HL-60/S4 treated with phorbol 12-myristate 13-acetate at 8.2 ng/mL for 4 days and 3 days (cell line): ENCODE results near the gene DACH1.
"Not testable (repeated sequence)": the region's sequence is repeated elsewhere in the genome, so short reads cannot be mapped to it uniquely, and the experiment has no call there.

ENCODE experiments used
- in situ Hi-C: fragments of 300-500 bp; cut with MboI; formaldehyde crosslinking; loops from 2 replicates; pipeline ENCODE4 v1.15.0; 2022; ENCODE audit warnings: low sequenced_read_pairs

DACH1 gene

GRCh38 chr13:71866335-71867130 is 471 bp downstream of the DACH1 start:
- in situ Hi-C loops = no loop called here

GRCh38 chr13:71865874-71866334 is 1.1 kb downstream of the DACH1 start:
- in situ Hi-C loops = no loop called here

- in situ Hi-C loops = no loop called here
Observed at GRCh38 chr13:71864986-71865873, 1.8 kb downstream of the DACH1 start.

GRCh38 chr13:71864094-71864985 is 2.7 kb downstream of the DACH1 start:
- in situ Hi-C loops = no loop called here

GRCh38 chr13:71863254-71863865 is 3.6 kb downstream of the DACH1 start:
- in situ Hi-C loops = no loop called here

GRCh38 chr13:71862459-71862943 is 4.5 kb downstream of the DACH1 start:
- in situ Hi-C loops = no loop called here

- in situ Hi-C loops = no loop called here
Observed at GRCh38 chr13:71861769-71862458, 5.1 kb downstream of the DACH1 start.

- in situ Hi-C loops = no loop called here
Observed at GRCh38 chr13:71860547-71861138, 6.4 kb downstream of the DACH1 start.

GRCh38 chr13:71858647-71859046 is 8.4 kb downstream of the DACH1 start:
- in situ Hi-C loops = no loop called here

- in situ Hi-C loops = no loop called here
Observed at GRCh38 chr13:71856548-71857043, 10.4 kb downstream of the DACH1 start.

- in situ Hi-C loops = no loop called here
Observed at GRCh38 chr13:71854401-71854800, 12.6 kb downstream of the DACH1 start.

GRCh38 chr13:71853725-71854124 is 13.3 kb downstream of the DACH1 start:
- in situ Hi-C loops = no loop called here

GRCh38 chr13:71852736-71853135 is 14.3 kb downstream of the DACH1 start:
- in situ Hi-C loops = no loop called here

- in situ Hi-C loops = no loop called here
Observed at GRCh38 chr13:71851498-71852409, 15.2 kb downstream of the DACH1 start.

- in situ Hi-C loops = no loop called here
Observed at GRCh38 chr13:71842003-71842402, 25.0 kb downstream of the DACH1 start.

GRCh38 chr13:71838842-71839241 is 28.2 kb downstream of the DACH1 start:
- in situ Hi-C loops = no loop called here

- in situ Hi-C loops = not testable (repeated sequence)
Observed at GRCh38 chr13:71837582-71837981, 29.4 kb downstream of the DACH1 start.

GRCh38 chr13:71831716-71832115 is 35.3 kb downstream of the DACH1 start:
- in situ Hi-C loops = no loop called here
